GM21717 (cell line): ENCODE results near the gene SPRR4.
"Not testable (repeated sequence)": the region's sequence is repeated elsewhere in the genome, so short reads cannot be mapped to it uniquely, and the experiment has no call there.

Experiments used
- ATAC-seq: cut with Tn5 transposase; IDR thresholded peaks from one replicate; pipeline ENCODE4 v1.9.1; 2021; ENCODE audit warnings: mild to moderate bottlenecking, moderate library complexity; ENCODE audit not compliant: unreplicated experiment

SPRR4 gene

DNA sequence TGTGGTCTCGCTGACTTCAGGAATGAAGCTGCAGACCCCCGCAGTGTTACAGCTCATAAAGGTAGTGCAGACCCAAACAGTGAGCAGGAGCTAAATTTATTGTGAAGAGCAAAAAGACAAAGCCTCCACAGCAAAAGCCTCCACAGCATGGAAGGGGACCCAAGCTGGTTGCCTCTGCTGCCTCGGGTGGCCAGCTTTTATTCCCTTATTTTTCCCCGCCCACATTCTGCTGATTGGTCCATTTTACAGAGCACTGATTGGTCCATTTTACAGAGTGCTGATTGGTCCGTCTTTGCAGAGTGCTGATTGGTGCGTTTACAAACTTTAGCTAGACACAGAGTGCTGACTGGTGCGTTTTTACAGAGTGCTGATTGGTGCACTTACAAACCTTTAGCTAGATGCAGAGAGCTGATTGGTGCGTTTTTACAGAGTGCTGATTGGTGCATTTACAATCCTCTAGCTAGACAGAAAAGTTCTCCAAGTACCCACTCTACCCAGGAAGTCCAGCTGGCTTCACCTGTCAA is 40.8 kb downstream of the SPRR4 start:
- not testable (repeated sequence) for ATAC-seq

DNA sequence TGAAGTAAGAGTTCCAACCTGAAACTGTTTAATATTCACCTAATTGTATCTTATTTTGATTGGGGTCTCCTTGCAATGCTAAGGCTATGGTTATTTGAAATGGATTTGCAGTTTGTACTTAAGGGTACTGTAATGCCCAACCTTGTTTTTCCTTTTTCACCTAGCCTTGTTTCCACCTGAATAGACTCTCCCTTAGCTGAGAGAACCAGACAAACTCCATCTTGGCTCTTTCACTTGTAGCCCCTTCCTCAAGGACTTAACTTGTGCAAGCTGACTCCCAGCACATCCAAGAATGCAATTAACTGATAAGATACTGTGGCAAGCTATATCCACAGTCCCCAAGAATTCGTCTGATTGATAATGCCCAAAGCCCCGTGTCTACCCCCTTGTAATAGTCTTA is 51.4 kb downstream of the SPRR4 start:
- ATAC-seq: not testable (repeated sequence)
